Esophagus muscularis mucosa (tissue), 3 donors: ENCODE results near the gene JADE1.

Experiments used
- POLR2A ChIP-seq: fragments of 450-650 bp; IDR thresholded peaks from one replicate; pipeline ENCODE4 v1.6.1; 2017; ENCODE audit warnings: antibody characterized with exemption, moderate library complexity, mild to moderate bottlenecking, low read depth
- POLR2AphosphoS5 ChIP-seq, 2 donors: sonication (generic); formaldehyde crosslinking; IDR thresholded peaks; one replicate each; pipeline ENCODE4 v1.6.1; 2017; ENCODE audit warnings: antibody characterized with exemption in 2 of 2
- TF ChIP-seq, protein P1 (sequence below), 3 experiments: fragments of 200-600 bp in 2 of 3; fragments of 450-650 bp in 1 of 3; sonication (generic) in 2 of 3; IDR thresholded peaks; one replicate each; pipeline ENCODE4 v1.5.1; 2017 to 2019; ENCODE audit warnings: antibody characterized with exemption in 3 of 3, mild to moderate bottlenecking in 2 of 3, moderate library complexity in 1 of 3

DNA sequence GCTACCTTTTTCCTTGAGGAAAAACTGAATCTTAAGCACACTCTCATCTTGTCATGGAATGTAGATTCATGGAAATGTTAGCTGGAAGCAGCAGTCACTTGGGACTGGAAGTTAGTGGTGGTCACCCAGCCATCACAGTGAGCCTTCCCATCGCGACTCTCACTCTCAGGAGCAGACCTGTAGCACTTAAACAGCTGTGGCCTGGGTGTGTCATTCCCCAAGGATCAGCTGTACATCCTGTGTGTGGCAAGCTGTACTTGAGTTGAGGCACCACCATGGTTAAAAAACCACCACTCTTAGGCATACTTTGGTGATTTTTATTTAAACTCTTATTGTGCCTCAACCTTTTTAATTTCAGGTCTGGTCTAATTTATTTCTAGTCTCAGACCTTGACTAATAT, 46.7 kb downstream of the JADE1 start:
- TF ChIP-seq POLR2AphosphoS5 (IDR thresholded peaks at IDR 0.05), result no peak
- TF ChIP-seq POLR2A, result no peak
- TF ChIP-seq, protein P1, sequence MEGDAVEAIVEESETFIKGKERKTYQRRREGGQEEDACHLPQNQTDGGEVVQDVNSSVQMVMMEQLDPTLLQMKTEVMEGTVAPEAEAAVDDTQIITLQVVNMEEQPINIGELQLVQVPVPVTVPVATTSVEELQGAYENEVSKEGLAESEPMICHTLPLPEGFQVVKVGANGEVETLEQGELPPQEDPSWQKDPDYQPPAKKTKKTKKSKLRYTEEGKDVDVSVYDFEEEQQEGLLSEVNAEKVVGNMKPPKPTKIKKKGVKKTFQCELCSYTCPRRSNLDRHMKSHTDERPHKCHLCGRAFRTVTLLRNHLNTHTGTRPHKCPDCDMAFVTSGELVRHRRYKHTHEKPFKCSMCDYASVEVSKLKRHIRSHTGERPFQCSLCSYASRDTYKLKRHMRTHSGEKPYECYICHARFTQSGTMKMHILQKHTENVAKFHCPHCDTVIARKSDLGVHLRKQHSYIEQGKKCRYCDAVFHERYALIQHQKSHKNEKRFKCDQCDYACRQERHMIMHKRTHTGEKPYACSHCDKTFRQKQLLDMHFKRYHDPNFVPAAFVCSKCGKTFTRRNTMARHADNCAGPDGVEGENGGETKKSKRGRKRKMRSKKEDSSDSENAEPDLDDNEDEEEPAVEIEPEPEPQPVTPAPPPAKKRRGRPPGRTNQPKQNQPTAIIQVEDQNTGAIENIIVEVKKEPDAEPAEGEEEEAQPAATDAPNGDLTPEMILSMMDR (IDR thresholded peaks at IDR 0.05), result no peak
